ENCODE measurements around the gene COQ10B.

The COQ10B gene

GRCh38 chr2:197502685-197503084 lies 49.3 kb downstream of the COQ10B start:
- DNase-seq: no peak

GRCh38 chr2:197504000-197504399 lies 50.6 kb downstream of the COQ10B start:
- DNase-seq: no peak

- no peak for DNase-seq
These were observed 51.2 kb downstream of the COQ10B start for GRCh38 chr2:197504512-197504911.

- no peak for DNase-seq
These were observed 53.3 kb downstream of the COQ10B start for GRCh38 chr2:197506658-197507057.

GRCh38 chr2:197513915-197514314 lies 60.6 kb downstream of the COQ10B start:
- DNase-seq: no peak

GRCh38 chr2:197514754-197515153 lies 61.4 kb downstream of the COQ10B start:
- peak; percentile 1 for DNase-seq

- DNase-seq: peak; percentile 4
These were observed 62.0 kb downstream of the COQ10B start for GRCh38 chr2:197515315-197515738.

GRCh38 chr2:197515739-197516392 lies 62.5 kb downstream of the COQ10B start, which contains the start of gene MOB4:
MOB4 (plus strand) TSS chr2:197516066; CDS start chr2:197516087, 21 bp downstream.
- DNase-seq: peak; percentile 93

GRCh38 chr2:197516393-197516761 lies 63.0 kb downstream of the COQ10B start:
- DNase-seq: peak; percentile 2

GRCh38 chr2:197517150-197517549 lies 63.8 kb downstream of the COQ10B start:
- no peak for DNase-seq

Measured in DMS153 (cell line).